ENCODE data around the gene CENPN.

CENPN gene

DNA sequence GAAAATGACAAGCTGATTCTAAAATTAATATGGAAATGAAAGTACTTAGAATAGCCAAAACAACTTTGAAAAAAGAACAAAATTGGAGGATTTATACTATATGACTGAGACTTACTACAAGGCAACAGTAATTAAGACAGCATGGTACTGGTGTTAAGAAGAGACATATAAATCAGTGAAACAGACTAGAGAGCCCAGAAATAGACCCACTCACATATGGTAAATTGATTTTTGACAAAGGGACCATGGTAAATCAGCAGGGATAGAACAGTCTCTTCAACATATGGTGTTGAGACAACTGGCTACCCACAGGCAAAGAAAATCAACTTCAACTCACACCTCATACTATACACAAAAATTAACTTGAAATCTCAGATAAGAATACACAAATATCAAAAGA is 13.2 kb upstream of the CENPN start:
- H3K4me3 ChIP-seq (ENCODE audit: low read length): no peak overlapping the region
- no peak overlapping the region for H3K27ac ChIP-seq (ENCODE audit: low read length)
- peaks cover 9% of the 10 kb centered on the region for H3K36me3 ChIP-seq (replicated peaks; ENCODE audit: low read depth, low read length)
- no peak overlapping the region for H3K4me2 ChIP-seq (ENCODE audit: low read length)
- H4K20me1 ChIP-seq (ENCODE audit: insufficient read depth, low read length): peaks cover 3% of the 10 kb centered on the region; the same call in 1 of the 2 replicates
- TF ChIP-seq EZH2phosphoT487 (IDR thresholded peaks at IDR 0.05; ENCODE audit: low read depth): no peak
- no peak for TF ChIP-seq CTCF (IDR thresholded peaks at IDR 0.05; ENCODE audit: low read depth, low read length)
- H3K4me1 ChIP-seq (ENCODE audit: low read length): peaks cover 21% of the 10 kb centered on the region
- H3K79me2 ChIP-seq (ENCODE audit: low read length): peaks cover 66% of the 10 kb centered on the region
- no peaks in the 10 kb centered on the region for H3K27me3 ChIP-seq (ENCODE audit: low read depth, low read length)
- H2AFZ ChIP-seq (ENCODE audit: low read depth, low read length): no peak overlapping the region
- H3K9me3 ChIP-seq (ENCODE audit: insufficient read depth, low read length): no peaks in the 10 kb centered on the region
- H3K9ac ChIP-seq (ENCODE audit: low read length): no peak overlapping the region

DNA sequence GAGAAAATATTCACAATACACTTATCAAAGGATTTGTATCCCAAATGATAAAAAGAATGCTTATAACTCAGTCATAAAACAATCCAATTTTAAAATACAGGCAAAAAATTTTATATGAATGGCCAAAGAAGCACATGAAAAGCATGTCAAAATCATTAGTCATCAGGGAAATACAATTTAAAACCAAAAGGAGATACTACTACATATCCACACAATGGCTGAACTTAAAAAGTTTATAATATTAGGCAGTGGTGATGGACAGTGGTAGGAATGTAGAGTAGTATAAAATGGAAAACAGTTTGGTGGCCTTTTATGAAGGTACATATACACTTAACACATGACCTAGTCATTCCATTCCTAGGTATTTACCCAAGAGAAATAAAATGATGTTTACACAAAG is 12.6 kb upstream of the CENPN start:
- TF ChIP-seq EZH2phosphoT487 (IDR thresholded peaks at IDR 0.05; ENCODE audit: low read depth) (no peak), CTCF (IDR thresholded peaks at IDR 0.05; ENCODE audit: low read depth, low read length) (no peak)
- no peak overlapping the region for H3K4me3 ChIP-seq (ENCODE audit: low read length)
- H3K4me2 ChIP-seq (ENCODE audit: low read length): no peak overlapping the region
- no peak overlapping the region for H3K9ac ChIP-seq (ENCODE audit: low read length)
- no peaks in the 10 kb centered on the region for H3K27me3 ChIP-seq (ENCODE audit: low read depth, low read length)
- H2AFZ ChIP-seq (ENCODE audit: low read depth, low read length): no peak overlapping the region
- H4K20me1 ChIP-seq (ENCODE audit: insufficient read depth, low read length): peaks cover under 1% of the 10 kb centered on the region; the same call in 1 of the 2 replicates
- no peak overlapping the region for H3K27ac ChIP-seq (ENCODE audit: low read length)
- peaks cover 21% of the 10 kb centered on the region for H3K4me1 ChIP-seq (ENCODE audit: low read length)
- H3K36me3 ChIP-seq (replicated peaks; ENCODE audit: low read depth, low read length): peaks cover 9% of the 10 kb centered on the region
- H3K79me2 ChIP-seq (ENCODE audit: low read length): peaks cover 72% of the 10 kb centered on the region
- no peaks in the 10 kb centered on the region for H3K9me3 ChIP-seq (ENCODE audit: insufficient read depth, low read length)

- Histone ChIP-seq H3K4me3 (ENCODE audit: low read length) (peak overlapping the region; percentile 71), H3K27me3 (ENCODE audit: low read depth, low read length) (no peaks in the 10 kb centered on the region), H4K20me1 (ENCODE audit: insufficient read depth, low read length) (peaks cover 7% of the 10 kb centered on the region; the same call in 1 of the 2 replicates), H3K4me1 (ENCODE audit: low read length) (peaks cover 21% of the 10 kb centered on the region), H3K9me3 (ENCODE audit: insufficient read depth, low read length) (no peaks in the 10 kb centered on the region), H3K27ac (ENCODE audit: low read length) (peak overlapping the region; percentile 59), H3K9ac (ENCODE audit: low read length) (peak overlapping the region; percentile 54), H3K36me3 (replicated peaks; ENCODE audit: low read depth, low read length) (peaks cover 5% of the 10 kb centered on the region), H3K4me2 (ENCODE audit: low read length) (peak overlapping the region; percentile 89), H3K79me2 (ENCODE audit: low read length) (peaks cover 85% of the 10 kb centered on the region), H2AFZ (ENCODE audit: low read depth, low read length) (no peak overlapping the region)
- no peak for TF ChIP-seq EZH2phosphoT487 (IDR thresholded peaks at IDR 0.05; ENCODE audit: low read depth)
- TF ChIP-seq CTCF (IDR thresholded peaks at IDR 0.05; ENCODE audit: low read depth, low read length): no peak
Observed at GRCh38 chr16:80996688-80997138, 10.3 kb upstream of the CENPN start.

DNA sequence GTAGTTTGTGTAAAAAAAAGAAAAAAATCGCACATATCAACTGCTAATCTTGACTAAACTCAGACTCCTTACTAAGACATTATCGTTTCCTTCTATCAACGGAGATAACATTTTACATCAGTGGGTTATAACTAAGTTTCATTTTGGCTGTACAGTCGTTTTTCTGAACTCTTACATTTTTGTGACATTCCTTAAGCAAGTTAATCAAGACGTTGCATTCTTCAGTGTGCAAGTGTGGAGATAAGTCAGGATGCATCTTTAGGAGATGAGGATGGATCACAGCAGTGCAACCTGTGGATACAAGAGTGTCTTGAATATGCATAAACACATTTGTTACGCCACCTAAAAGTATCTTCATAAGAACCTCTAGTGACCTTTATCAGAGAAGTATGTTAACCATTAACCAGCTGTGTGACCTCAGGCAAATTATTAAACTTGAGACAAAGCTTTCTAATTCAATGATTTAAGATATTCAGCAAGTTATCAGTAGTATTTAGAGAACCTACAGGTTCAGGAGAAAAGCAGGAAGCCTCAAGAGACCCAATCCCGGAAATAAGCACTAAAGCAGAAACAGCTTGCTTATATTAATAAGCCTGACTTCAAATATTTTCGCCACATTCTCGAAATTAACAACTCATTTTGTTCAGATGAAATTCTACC is 9.7 kb upstream of the CENPN start:
- H4K20me1 ChIP-seq (ENCODE audit: insufficient read depth, low read length): peaks cover 7% of the 10 kb centered on the region; the same call in 1 of the 2 replicates
- peak overlapping the region; percentile 59 for H3K27ac ChIP-seq (ENCODE audit: low read length)
- H3K4me3 ChIP-seq (ENCODE audit: low read length): peak overlapping the region; percentile 71

More for the DNA sequence above, 9.7 kb upstream of the CENPN start:
- H3K27me3 ChIP-seq (ENCODE audit: low read depth, low read length): no peaks in the 10 kb centered on the region
- H3K9ac ChIP-seq (ENCODE audit: low read length): peak overlapping the region; percentile 54
- peaks cover 5% of the 10 kb centered on the region for H3K36me3 ChIP-seq (replicated peaks; ENCODE audit: low read depth, low read length)
- H3K79me2 ChIP-seq (ENCODE audit: low read length): peaks cover 89% of the 10 kb centered on the region
- H3K9me3 ChIP-seq (ENCODE audit: insufficient read depth, low read length): no peaks in the 10 kb centered on the region
- H2AFZ ChIP-seq (ENCODE audit: low read depth, low read length): 0 out of 2 replicates have a peak overlapping the region, but pooled peaks have one; percentile 23
- peak overlapping the region; percentile 89 for H3K4me2 ChIP-seq (ENCODE audit: low read length)
- no peak for TF ChIP-seq CTCF (IDR thresholded peaks at IDR 0.05; ENCODE audit: low read depth, low read length)
- no peak for TF ChIP-seq EZH2phosphoT487 (IDR thresholded peaks at IDR 0.05; ENCODE audit: low read depth)
- peaks cover 21% of the 10 kb centered on the region for H3K4me1 ChIP-seq (ENCODE audit: low read length)

All from OCI-LY3 (cell line).